IPS DF 4.7 (cell line): Measurements from ENCODE around the gene PNMA1.

Source experiments
- DNase-seq: peaks from one replicate; pipeline ENCODE4 v3.0.0-alpha.2; 2013; ENCODE audit warnings: low spot score; ENCODE audit errors: extremely low read depth

The PNMA1 gene

GRCh38 chr14:73713803-73714655 is at the start of gene PNMA1:
Gene PNMA1 (minus strand): TSS chr14:73714384. CDS start chr14:73713639, 745 bp downstream.
- DNase-seq = no peak

GRCh38 chr14:73763396-73763795 is 49.2 kb upstream of the PNMA1 start:
- DNase-seq = no peak

- no peak for DNase-seq
Observed at GRCh38 chr14:73762375-73762822, 48.2 kb upstream of the PNMA1 start.

- no peak for DNase-seq
Observed at GRCh38 chr14:73761618-73762355, 47.6 kb upstream of the PNMA1 start.

- no peak for DNase-seq
Observed at GRCh38 chr14:73760598-73761586, 46.7 kb upstream of the PNMA1 start.

- DNase-seq = no peak
Observed at GRCh38 chr14:73759714-73760597, 45.8 kb upstream of the PNMA1 start.

GRCh38 chr14:73759183-73759713 is 45.1 kb upstream of the PNMA1 start:
- DNase-seq = no peak

- no peak for DNase-seq
Observed at GRCh38 chr14:73758392-73759182, 44.4 kb upstream of the PNMA1 start.

- no peak for DNase-seq
Observed at GRCh38 chr14:73757876-73758391, 43.8 kb upstream of the PNMA1 start.

GRCh38 chr14:73757381-73757780 is 43.2 kb upstream of the PNMA1 start:
- no peak for DNase-seq

- no peak for DNase-seq
Observed at GRCh38 chr14:73755434-73756014, 41.3 kb upstream of the PNMA1 start.

- DNase-seq = no peak
Observed at GRCh38 chr14:73754911-73755360, 40.8 kb upstream of the PNMA1 start.

- DNase-seq = no peak
Observed at GRCh38 chr14:73753887-73754795, 40.0 kb upstream of the PNMA1 start.

GRCh38 chr14:73753124-73753886 is 39.1 kb upstream of the PNMA1 start:
- no peak for DNase-seq

GRCh38 chr14:73752297-73752992 is 38.3 kb upstream of the PNMA1 start:
- DNase-seq = no peak

- DNase-seq = no peak
Observed at GRCh38 chr14:73751157-73751691, 37.0 kb upstream of the PNMA1 start.
